NCI-H2171 treated with DMSO at 0.1 percent for 48 hours (cell line): ENCODE data around the gene NTM.
"Not testable (repeated sequence)": the region's sequence is repeated elsewhere in the genome, so short reads cannot be mapped to it uniquely, and the experiment has no call there.

ENCODE experiments used
- DNase-seq: peaks from one replicate; lab custom pipeline; 2025; lab: John Stamatoyannopoulos, UW

NTM gene

DNA sequence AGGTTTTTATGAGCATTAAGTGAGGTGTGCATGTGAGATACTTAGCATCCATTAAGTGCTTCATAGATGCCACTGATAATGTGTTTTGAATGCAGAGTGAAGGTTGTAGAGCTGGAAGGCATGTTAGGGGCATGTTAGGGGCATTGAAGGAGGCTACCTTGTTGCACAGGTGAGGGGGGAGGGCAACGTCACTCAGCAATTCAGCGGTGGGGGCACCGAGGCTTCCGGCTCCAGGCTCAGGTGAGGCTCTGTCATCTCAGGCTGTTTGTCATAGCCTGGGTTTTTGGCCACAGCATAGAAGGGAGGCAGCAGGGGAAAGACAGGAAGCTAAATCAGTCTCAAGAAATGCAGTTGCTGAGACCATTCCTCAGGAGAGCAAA is 299.0 kb downstream of the NTM start:
- DNase-seq: no peak

DNA sequence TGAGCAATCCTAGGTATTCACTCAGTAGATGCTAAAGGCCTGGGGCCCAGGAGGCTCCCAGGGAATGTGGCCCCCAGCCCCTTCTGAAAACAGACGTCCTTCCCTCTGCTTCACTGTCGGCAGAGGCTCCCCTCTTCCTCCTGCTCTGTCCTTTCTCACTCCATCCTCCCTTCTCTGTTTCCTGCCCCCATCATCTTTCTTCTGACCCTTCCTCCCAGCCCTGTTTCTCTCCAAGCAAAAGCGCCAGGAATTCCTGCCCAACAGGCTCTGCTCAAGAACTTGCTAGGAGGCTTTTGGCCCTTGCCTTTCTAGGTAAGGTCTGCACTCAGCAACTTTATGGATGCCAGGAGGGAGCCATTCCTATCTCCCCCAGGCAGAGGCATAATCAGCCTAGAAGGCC is 300.5 kb downstream of the NTM start:
- no peak for DNase-seq

DNA sequence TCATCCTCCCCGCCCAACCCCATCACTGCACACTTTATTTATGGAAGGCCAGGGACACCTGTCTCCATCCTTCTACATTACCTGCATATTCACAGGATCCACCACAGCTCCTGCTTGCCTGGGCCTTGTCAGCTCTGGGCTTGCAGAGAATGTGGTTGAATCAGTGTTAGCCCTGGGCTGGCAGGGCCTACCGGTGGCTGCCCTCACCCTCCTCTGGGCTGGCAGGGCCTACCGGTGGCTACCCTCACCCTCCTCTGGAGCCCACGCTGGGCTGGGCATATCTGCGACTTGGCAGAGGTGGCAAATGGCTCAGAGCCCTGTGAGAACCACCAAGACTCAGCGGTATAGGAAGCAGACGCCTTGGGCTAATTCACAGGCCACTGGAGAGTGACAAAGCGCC is 300.9 kb downstream of the NTM start:
- DNase-seq: no peak

DNA sequence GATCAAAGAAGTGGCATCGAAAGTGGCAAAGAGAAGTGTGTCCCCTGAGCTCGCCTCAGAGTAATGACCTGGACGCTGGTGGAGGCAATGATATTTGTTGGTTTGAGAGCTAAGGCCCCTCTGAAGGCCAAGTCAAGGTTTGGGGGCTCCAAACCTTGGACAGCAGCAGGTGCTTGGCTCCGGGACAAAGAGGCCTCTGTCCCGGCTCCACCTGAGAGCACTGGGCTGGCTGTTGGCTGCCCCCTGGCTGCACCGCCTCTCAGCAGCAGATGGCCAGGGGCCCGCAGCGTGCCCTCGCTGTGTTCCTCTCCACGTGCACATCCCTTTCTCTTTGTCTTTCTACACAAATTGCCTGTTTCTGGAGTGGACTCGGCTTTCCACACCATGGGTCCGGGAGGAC is 301.3 kb downstream of the NTM start:
- DNase-seq: no peak

DNA sequence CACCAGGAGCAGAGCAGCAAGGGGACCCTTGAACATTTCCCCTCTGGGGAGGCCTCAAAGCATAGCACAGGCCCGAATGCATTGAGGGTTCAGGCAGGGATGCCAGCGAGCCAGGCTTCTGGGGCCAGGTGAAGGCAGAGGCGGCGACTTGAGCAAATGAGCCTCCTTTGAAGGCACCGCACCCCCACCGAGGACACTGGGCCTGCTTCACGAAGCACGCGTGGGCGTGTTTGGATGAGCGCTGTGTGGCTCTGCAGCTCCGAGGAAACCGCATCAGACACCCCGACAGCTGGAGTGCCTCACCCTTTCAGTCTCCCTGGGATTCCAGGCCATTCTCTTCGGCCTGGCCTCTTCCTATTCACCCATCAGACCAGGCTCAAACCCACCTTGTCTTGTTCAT is 301.8 kb downstream of the NTM start:
- DNase-seq: no peak

DNA sequence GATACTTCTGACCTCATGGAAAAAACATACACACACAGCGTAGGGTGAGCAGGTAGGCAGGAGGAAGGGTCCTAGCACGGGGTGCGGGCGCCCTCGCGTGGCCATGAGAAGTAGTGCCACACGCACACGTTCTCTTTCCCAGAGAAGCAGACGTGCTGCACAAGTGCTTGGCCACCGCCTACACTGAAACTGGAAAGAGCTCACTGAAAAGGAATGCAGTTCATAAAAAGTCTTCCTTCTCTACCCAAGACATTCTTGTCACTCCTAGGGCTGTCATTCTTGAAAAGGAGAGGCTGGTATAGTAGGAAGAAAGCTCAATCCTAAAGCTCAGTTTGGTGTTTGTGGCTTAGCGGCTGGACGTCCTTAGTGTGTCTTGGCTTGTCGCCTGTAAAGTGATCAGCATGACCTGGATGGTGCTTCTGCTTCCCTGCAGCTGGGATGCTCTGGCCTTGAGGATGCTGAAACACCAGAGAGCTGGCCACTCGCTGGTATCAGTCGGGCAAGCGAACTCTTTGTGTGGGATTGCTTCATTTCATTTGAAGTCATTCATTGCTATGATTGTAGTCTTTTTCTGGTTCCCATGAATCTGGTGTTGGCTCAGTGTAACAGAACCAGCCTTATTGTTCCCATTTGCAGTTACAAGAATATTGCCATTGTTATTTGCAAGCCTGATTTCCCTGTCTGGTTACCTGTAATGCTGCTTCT is 303.8 kb downstream of the NTM start:
- DNase-seq: peak; percentile 7

DNA sequence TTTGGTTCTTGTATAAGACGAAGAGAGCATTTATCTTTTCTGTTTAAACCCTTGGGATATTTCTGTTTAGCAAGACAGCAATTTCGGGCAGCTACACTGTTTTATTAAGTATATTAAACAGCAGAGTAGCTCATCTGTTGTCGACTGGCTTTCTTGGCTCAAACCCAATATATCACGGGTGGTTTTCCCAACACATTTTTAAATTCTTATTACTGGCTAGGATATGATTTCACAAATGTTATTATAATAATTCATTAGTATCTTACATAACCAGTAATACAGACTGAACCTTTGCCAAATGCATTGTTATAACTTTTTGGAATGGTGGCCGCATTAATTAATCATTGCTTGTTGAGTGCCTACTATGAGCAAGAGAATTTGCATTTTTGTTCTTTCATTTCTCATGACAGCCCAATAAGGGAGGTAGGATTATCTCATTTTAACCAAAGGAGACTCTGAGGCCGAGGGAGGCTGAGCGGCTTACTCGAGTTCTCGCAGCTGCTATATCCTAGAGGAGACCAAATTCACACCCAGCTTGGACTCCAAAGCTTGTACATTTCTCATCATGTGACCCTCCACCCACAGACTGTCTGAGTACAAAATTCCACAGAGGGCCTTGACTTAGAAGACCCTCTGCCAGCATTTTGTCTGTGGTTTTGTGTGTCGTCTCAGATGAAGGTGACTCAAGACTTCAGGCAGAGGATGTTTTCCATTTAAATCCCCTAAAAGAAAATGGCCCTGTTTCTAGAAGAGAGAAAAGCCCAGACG is 304.9 kb downstream of the NTM start:
- no peak for DNase-seq

DNA sequence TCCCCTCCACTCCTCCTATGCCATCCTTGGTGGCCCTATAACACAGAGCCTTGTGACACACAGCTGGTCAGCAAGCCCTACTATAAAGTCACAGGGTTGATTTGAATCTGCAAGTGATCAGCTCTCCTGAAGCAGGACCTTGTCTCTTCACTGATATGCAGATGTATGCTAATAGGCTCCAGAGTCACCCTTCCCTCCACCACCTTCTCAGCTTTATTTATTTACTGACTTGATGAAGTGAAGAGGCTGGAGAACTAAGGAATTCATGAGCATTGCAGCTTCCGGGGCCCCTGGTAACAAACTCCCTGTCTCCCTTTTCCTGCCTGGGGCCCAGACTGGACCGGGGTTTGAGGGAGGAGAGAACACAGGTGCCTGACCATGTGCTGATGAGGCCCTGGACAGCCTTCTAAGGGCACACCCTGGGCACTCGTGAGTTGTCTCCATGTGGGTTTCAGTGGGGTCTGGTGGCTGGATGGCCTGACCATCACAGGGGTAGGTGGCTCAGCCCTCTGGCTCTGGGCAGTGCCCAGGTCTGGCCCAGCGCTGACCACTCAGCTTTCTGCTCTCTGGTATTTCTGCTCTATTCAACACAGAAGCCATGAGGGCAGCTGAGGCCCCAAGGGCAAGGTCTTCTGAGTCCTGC is 307.5 kb downstream of the NTM start:
- DNase-seq: no peak

DNA sequence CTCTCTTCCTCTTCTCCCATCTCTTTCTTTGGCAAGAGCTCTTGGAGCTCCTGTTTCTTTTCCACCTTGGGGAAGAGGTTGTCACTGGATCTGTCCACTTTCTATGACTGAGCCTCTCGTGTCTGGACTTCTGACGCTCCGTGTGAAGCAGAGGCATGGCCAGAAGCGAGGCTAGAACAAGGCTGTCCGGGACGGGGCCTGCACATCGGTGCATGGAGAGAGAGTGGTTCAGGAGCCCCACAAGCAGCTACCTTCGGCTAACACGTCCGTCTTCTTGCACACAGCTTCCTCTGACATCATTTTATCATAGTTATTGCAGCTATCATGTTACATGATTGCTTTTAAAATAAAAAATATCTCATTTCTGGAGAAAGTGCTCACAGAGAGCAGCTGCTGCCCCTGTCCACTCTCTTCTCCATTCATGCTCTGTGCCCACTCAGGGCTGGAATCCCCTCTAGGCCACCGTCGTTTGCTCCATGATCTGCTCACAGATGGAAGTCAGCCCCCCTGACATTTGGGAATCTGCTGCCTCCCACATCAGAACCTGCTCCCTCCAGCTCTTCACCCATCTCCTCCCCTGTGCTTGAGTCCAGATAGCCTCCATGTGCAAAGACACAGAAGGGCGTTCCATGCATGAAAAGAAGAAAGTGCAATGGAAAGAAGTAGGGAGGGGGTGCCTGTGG is 308.4 kb downstream of the NTM start:
- DNase-seq: no peak

DNA sequence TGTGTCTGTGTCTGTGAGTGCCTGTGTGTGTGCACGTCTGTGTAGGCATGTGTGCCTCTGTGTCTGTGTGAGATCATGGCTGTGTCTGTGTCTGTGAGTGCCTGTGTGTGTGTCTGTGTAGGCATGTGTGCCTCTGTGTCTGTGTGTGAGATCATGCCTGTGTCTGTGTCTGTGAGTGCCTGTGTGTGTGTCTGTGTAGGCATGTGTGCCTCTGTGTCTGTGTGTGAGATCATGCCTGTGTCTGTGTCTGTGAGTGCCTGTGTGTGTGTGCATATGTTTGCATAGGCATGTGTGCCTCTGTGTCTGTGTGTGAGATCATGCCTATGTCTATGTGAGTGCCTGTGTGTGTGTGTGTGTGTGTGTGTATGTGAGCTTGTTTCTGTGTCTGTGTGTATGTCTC is 310.0 kb downstream of the NTM start:
- not testable (repeated sequence) for DNase-seq

DNA sequence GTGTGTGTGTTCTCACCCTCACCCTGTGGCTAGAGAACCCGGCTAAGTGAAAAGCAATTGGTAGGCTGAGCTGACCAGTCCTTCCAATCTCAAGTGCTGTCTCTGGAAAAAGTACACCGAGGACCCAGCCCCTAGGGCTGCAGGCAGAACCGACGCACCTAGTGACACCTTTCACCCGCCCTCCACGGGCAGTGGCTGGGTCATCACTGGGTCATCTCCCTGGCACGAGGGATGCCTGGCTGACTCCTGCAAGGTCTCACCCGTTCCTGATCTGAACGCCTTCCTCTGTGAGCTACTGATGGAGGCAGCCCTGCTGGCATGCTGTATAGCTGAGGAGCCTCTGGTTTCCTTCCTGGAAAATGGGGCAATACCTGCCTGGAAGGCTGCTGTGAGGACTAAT is 311.5 kb downstream of the NTM start:
- no peak for DNase-seq

DNA sequence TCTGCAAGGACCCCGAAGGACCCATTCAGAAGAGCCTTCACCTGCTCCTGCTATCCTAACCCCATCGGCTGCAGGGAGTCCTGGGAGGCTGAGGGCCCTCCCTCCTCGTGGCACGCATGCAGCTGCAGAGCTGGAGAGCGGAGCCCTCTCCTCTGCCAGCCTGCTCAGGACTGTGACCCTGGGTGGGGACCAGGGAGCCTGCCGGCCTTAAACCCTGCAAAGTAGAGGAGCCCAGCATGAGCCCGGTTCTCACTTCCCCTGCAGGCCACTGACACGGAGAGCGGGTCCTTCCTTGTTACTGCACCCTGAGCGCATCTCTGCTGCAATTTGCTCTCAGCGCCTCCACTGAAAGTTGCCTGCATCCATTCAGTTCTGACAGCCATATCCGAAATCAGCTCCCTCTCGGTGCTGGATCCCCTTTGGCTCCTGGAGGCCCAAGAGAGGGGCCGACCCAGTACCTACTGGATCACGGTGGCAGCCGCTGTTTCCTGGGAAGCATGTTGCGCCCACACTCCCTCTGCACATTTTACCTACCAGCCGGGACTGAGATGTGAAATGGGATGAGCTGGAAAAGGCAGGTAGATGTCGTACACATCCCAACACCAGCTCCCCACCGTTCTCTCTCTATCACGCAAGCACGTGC is 312.1 kb downstream of the NTM start:
- DNase-seq: no peak

DNA sequence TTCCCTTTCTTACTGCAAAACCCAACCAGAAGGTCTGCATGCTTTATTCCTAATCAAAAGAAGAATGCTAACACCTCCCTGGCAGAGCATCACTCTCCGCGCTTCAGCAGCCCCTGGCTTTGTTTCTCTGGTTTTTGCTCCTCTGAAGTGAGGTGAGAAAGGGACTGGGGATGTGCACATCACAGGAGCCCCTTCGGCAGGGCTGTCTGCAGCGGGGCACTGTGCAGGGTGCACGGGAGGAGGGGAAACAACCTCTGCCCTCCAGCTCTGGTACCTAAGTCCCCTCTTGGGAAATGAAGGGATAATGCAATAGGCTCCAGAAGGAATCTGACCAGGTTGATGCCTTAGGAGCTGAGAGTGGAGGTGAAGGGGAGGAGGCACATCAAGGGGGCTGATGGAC is 312.7 kb downstream of the NTM start:
- no peak for DNase-seq

DNA sequence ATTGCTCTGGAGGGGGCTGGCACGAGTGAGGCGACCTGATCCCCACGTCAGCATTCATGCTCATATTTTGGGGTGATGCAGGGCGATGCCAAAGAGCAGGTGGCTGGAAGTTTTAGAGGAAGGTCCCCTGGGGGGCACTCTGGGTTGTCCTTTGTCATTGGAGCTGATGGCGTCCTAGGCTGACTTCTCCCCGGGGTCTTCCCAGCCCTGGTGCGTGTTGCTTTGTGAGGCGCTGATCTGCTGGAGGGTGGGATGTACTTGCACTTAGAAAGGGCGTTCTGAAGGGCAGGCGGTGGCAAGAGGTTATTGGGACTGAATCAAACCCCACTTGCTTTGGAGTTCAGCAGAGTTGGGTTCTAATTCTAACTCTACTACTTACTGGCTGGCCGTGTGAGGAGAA is 313.3 kb downstream of the NTM start:
- DNase-seq: no peak

DNA sequence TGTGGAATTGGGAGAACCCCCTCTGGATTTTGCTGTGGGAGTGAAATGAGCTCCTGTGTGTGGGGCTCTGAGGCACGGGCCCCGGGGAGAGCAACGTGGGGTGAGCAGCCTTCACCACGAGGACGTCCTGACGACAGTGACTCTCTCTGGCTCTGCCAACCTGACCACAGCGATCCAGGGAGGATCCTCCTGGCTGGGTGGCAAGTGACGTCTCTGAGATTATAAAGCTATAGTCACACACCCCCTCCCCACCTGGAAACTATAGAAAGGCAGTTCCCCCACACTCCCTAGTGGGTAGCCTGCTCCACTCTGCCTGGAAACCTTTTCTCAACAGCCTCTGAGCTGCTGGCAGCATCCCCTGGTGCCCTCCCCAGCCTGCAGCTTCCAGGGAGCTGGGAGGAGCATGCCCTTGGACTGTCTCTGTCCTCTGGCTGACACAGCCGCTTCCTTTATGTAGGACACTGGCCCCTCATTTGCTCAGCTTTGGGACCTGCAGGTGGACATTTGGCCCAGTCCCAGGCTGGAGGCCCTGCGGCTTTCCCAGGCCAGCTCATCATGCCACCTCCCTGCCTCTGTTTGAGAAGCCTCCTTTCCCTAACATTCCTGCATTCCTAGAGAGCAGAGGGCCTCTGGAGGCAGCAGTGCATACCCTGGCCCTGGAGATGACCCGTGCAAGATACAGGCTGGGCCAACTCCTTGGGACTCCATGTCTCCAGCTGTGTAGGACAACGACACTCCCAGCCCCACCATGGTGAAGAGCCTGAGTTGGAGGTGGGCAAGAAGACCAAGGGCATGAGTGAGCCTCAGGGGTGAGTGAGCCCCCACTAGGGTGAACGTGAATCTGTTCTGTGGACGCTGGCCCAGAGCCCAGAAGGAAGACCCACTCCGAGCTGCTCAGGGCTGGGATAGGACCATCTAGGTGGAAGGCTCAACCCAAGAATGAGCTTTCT is 314.0 kb downstream of the NTM start:
- no peak for DNase-seq

DNA sequence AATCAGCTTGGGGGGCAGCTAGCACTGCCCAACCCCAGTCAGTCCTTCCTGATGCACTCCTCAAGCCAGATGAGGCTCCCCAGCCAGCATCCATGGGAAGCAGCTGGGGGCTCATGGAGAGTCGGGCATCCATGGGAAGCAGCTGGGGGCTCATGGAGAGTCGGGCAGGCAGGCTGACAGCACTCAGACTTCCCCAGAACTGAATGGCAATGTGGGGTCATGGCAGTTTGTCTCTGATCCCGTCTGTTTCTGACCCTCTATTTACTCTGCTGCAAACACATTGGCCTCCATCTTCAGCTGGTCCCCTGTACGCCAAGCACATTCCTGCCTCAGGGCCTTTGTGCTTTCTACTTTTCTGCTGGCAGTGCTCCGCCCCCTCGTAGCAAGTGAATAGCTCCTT is 314.8 kb downstream of the NTM start:
- no peak for DNase-seq

DNA sequence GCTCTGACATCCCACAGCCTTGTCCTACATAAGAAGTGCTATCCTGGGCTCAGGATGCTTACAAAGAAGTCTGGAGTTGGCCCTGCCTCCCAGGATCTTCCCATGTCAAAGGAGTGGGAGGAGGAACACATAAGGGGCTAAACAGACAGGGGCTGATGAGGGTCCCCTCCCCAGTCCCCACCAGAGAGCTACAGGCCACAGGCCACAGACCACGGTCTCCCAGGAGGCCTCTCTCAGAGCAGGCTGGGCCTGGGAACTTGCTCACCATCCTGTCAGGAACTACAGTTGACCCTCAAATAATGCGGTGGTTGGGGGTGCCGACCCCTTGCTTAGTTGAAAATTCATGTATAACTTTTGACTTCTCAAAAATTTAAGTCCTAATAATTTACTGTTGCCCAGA is 315.5 kb downstream of the NTM start:
- DNase-seq: no peak

DNA sequence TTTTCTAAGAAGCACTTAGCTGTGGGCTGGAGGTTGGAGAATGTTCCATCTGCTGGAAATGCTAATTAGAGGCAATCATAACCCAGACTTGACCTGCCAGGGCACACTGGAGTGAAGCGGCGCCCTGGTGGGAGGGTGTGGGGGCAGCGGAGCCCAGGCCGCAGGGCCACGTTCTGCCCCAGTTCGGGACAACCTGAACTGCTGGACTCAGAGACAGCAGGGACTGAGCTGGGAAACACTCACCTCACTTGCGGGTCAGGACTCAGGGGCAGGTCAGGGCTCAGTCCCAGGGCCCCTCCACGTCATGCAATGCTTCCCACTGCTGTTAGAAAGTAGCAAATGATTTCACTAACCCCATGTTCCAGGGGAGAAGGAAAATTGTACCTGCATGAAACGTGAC is 316.4 kb downstream of the NTM start:
- DNase-seq: no peak

DNA sequence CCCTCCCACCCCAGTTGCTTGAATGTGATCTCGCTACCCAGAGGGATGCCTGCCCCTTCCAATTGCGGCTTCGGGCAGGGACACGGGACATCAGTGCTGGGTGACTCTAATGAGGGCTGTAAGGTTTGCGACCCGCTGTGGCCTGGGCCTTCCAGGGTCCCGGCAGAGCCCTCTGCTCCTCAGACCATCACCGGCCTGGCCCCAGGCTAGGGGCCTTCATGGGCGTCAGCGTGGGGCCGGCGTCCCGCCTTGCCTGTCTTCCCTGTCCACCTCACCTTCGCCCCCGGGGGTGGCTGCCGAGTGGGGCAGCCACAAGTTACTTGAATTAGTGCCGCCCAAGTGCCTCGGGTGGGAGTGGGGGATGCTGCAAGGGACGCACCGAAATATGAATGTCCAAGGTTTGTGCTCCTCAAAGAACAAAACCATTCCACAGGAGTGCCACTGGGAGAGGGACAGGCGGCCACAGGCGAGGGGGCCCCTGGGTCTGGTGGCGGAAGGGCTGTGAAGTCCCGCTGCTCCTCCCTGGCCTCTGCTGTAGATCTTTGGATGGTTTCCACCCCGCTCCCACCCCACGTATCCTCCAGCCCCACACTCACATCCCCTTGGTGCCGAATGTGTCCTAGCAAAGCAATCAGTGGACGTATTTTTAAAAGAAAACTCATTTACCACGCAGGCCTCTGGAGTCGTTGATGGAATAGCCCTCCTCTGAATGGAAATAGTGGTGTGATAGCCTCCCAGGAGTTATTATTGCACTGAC is 317.1 kb downstream of the NTM start:
- no peak for DNase-seq

DNA sequence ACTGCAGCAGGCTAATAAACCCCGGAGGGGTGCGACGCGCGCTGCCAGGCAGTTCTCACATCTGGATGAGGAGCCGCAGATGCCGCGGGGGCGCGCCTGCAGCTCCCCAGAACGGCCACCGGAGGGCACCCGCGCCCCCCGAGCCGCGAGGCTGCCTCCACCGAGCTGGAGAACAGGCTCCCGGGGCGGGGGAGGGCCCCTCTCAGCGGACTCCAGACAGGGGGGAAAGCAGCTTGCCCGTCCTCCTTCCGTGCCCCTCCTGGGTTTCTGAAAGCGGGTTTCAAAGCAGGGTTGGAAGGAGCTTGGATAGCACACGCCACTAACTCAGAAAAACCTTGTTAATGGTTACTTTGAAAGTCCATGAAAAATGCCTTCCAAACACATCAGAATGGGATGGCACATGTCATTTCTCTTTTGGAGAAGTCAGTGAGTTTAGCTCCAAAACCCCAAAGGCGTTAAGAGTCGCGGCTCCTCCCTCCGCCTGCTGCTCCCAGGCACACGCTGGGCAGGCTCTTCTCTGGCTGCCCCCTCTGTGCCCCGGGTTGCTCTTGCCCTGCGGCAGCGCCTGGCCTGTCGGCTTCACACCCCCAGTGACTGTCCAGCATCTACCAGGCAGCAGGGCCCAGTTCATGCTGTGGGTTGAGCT is 317.8 kb downstream of the NTM start:
- DNase-seq: no peak
